Stomach (tissue), 9 donors: ENCODE results near the gene FA2H. TPM values are rescaled to one million over a fixed set of nuclear protein-coding genes. Genes with fewer than 3 reads are reported as not detected.

Source experiments
- DNase-seq, 2 donors: peaks; one replicate each; pipeline versions ENCODE4 v3.0.0 to v3.0.0-alpha.2; 2013 to 2019
- H3K27ac ChIP-seq, 5 donors: fragments of 200-600 bp in 4 of 5; sonication (generic) in 4 of 5; one replicate each; pipeline ENCODE4 v1.5.1; 2013 to 2019; ENCODE audit warnings: mild to moderate bottlenecking in 1 of 5, moderate library complexity in 1 of 5
- H3K27me3 ChIP-seq, 3 donors: fragments of 200-600 bp; sonication (generic); one replicate each; pipeline ENCODE4 v1.5.1; 2017 to 2019; ENCODE audit warnings: mixed run types in 1 of 3
- H3K36me3 ChIP-seq, 4 donors: fragments of 200-600 bp; sonication (generic); 1 replicate in 3 of 4; 2 replicates in 1 of 4; pipeline ENCODE4 v1.5.1; 2016 to 2019
- H3K4me1 ChIP-seq, 4 donors: fragments of 200-600 bp; sonication (generic); one replicate each; pipeline ENCODE4 v1.5.1; 2016 to 2019
- H3K4me3 ChIP-seq, 4 donors: fragments of 200-600 bp; sonication (generic) in 3 of 4; one replicate each; pipeline ENCODE4 v1.5.1; 2016 to 2019; ENCODE audit warnings: mild to moderate bottlenecking in 1 of 4
- H3K9me3 ChIP-seq, 4 donors: fragments of 200-600 bp; sonication (generic); one replicate each; pipeline ENCODE4 v1.5.1; 2016 to 2019
- CTCF ChIP-seq, 7 experiments: fragments of 450-650 bp in 4 of 7; fragments of 200-600 bp in 3 of 7; sonication (generic) in 3 of 7; IDR thresholded peaks; one replicate each; pipeline ENCODE4 v1.5.1; 2016 to 2019; ENCODE audit warnings: antibody characterized with exemption in 7 of 7, control low read depth in 2 of 7, mild to moderate bottlenecking in 1 of 7
- EP300 ChIP-seq: sonication (generic); formaldehyde crosslinking; IDR thresholded peaks from one replicate; pipeline ENCODE4 v1.6.1; 2017; ENCODE audit warnings: antibody characterized with exemption
- POLR2A ChIP-seq, 4 donors: fragments of 450-650 bp; IDR thresholded peaks; one replicate each; pipeline ENCODE4 v1.6.1; 2016; ENCODE audit warnings: antibody characterized with exemption in 4 of 4, control low read depth in 2 of 4, mild to moderate bottlenecking in 1 of 4, moderate library complexity in 1 of 4
- POLR2AphosphoS5 ChIP-seq, 3 donors: sonication (generic); formaldehyde crosslinking; IDR thresholded peaks; one replicate each; pipeline ENCODE4 v1.6.1; 2016; ENCODE audit warnings: antibody characterized with exemption in 3 of 3
- WGBS, 5 donors: extraction: QIAGEN DNeasy Blood & Tissue Kit in 3 of 5; methylation state at CpG; one replicate each; pipeline versions ENCODE4 v1.1.5 to v1.1.7; 2013 to 2018; 5-methylcytosine and 5-hydroxymethylcytosine counted together
- intact Hi-C: fragments of 100-400 bp; cut with DNase I; formaldehyde crosslinking; loops from one replicate; pipeline ENCODE4 v1.15.1; 2023; ENCODE audit warnings: low total_unique reads
- polyA plus RNA-seq, 3 donors: library from polyadenylated mRNA; stranded (reverse); fragments of 200-250 nt; gene quantifications; one replicate each; pipeline ENCODE4 v1.2.3, GENCODE V29; 2013
- total RNA-seq, 5 donors: library from RNA; depleted of rRNA; stranded (reverse); fragments of >200 nt; gene quantifications; one replicate each; pipeline versions ENCODE4 v1.1.0 to v1.2.3, GENCODE V29; 2014 to 2016
- donor health status: healthy with polysubstance abuse.
- donor health status: Bipolar disorder and iron deficiency.
- donor health status: healthy.

Gene FA2H
- total and polyA plus RNA-seq, 8 donors: 1.8 to 64.2 (median 15.7) TPM

GRCh38 chr16:74760007-74760767 lies 14.4 kb downstream of the FA2H start:
- TF ChIP-seq POLR2A (IDR thresholded peaks at IDR 0.05): no peak
- no peak for TF ChIP-seq EP300
- no peak for TF ChIP-seq POLR2AphosphoS5 (IDR thresholded peaks at IDR 0.05)
- no peak for TF ChIP-seq CTCF (IDR thresholded peaks at IDR 0.05)
- no peak for DNase-seq
- peak overlapping the region; percentile 14 to 39 (median 27) for H3K27ac ChIP-seq
- H3K4me3 ChIP-seq: no peak overlapping the region
- no peaks in the 10 kb centered on the region for H3K36me3 ChIP-seq
- peaks cover 0 to 16% (median 3%) of the 10 kb centered on the region in 4 donors for H3K4me1 ChIP-seq
- no peaks in the 10 kb centered on the region for H3K9me3 ChIP-seq
- intact Hi-C loops: no loop called here
- WGBS, 5 donors: 77 to 81% (median 78%) methylated on average over 11 of the region's 11 CpGs
- H3K27me3 ChIP-seq: peaks cover 0 to 5% (median 0%) of the 10 kb centered on the region in 3 donors

- WGBS, 5 donors: 66 to 80% (median 72%) methylated on average over 3 of the region's 3 CpGs
- Histone ChIP-seq H3K4me3 (no peak overlapping the region), H3K36me3 (no peaks in the 10 kb centered on the region), H3K27ac (peak overlapping the region; percentile 12 to 39 (median 27)), H3K9me3 (no peaks in the 10 kb centered on the region), H3K4me1 (peaks cover 0 to 16% (median 3%) of the 10 kb centered on the region in 4 donors), H3K27me3 (no peaks in the 10 kb centered on the region)
- intact Hi-C loops: no loop called here
- DNase-seq: no peak
- TF ChIP-seq CTCF (IDR thresholded peaks at IDR 0.05): no peak
- TF ChIP-seq EP300: no peak
- TF ChIP-seq POLR2A (IDR thresholded peaks at IDR 0.05): no peak
- no peak for TF ChIP-seq POLR2AphosphoS5 (IDR thresholded peaks at IDR 0.05)
Measured at GRCh38 chr16:74759564-74759963, 15.1 kb downstream of the FA2H start.

- Histone ChIP-seq H3K9me3 (no peaks in the 10 kb centered on the region), H3K4me3 (no peak overlapping the region), H3K27ac (peak overlapping the region in 3 of 5 donors; percentile 17 to 39 (median 35)), H3K4me1 (peaks cover 0 to 16% (median 3%) of the 10 kb centered on the region in 4 donors), H3K36me3 (no peaks in the 10 kb centered on the region), H3K27me3 (no peaks in the 10 kb centered on the region)
- TF ChIP-seq CTCF (IDR thresholded peaks at IDR 0.05) (no peak), POLR2AphosphoS5 (IDR thresholded peaks at IDR 0.05) (peak in 1 of 3 donors; percentile 16), POLR2A (IDR thresholded peaks at IDR 0.05) (no peak), EP300 (no peak)
- intact Hi-C loops: no loop called here
- WGBS, 5 donors: 63 to 74% (median 71%) methylated on average over 4 of the region's 4 CpGs
- DNase-seq: no peak
Measured at GRCh38 chr16:74758801-74759200, 15.8 kb downstream of the FA2H start.

GRCh38 chr16:74757349-74757748 lies 17.3 kb downstream of the FA2H start:
- Histone ChIP-seq H3K9me3 (no peaks in the 10 kb centered on the region), H3K27me3 (no peaks in the 10 kb centered on the region), H3K36me3 (no peaks in the 10 kb centered on the region), H3K4me1 (peaks cover 0 to 16% (median 3%) of the 10 kb centered on the region in 4 donors), H3K4me3 (no peak overlapping the region), H3K27ac (no peak overlapping the region)
- intact Hi-C loops: no loop called here
- DNase-seq: no peak
- 71 to 87% (median 85%) methylated on average over 4 of the region's 4 CpGs for WGBS, 5 donors
- TF ChIP-seq CTCF (IDR thresholded peaks at IDR 0.05) (no peak), POLR2AphosphoS5 (IDR thresholded peaks at IDR 0.05) (no peak), EP300 (no peak), POLR2A (IDR thresholded peaks at IDR 0.05) (no peak)
